ENCODE data around the gene EIF5. TPM values are rescaled to one million over a fixed set of nuclear protein-coding genes. Genes with fewer than 3 reads are reported as not detected.

EIF5 gene
- total RNA-seq, 6 experiments from 2014 or later = 186 to 357 (median 215) TPM

DNA sequence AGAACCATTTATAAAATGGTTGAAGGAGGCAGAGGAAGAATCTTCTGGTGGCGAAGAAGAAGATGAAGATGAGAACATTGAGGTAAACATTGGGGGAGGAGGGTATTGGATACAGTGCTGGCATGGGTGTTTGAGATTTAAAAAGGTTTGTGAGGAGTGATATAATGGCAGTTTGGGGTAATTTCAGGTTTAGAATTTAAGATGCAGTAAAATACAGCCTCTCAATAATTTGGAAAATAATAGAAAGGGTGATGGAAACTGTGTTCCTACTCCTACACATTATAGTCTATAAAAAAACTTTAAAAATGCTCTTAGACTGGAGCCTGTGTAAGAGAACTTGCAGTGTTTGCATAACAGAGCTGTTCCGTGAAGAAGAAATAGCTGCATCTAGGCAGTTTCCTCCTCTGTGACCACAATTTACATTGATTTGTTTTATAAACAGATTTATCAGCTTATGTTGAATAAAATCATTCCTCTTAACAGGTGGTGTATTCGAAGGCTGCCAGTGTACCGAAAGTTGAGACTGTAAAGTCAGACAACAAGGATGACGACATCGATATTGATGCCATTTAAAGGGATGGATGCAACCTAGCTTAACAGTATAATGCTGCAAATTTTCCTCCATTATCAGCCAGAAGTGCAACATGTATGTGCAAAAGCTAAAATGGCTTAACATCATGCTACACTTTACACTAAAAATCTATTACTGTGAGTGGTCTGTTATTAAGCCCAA is 6.6 kb downstream of the EIF5 start:
- Histone ChIP-seq H3K27ac (no peak overlapping the region), H3K4me1 (peaks cover 0 to 45% (median 21%) of the 10 kb centered on the region in 4 donors), H3K36me3 (peaks cover 50 to 94% (median 66%) of the 10 kb centered on the region in 4 donors), H3K4me3 (no peak overlapping the region), H3K27me3 (no peaks in the 10 kb centered on the region), H3K9me3 (no peaks in the 10 kb centered on the region)
- ATAC-seq (no peak), DNase-seq (no peak)
- no peak for TF ChIP-seq POLR2A (IDR thresholded peaks at IDR 0.05)
- TF ChIP-seq, protein P1, sequence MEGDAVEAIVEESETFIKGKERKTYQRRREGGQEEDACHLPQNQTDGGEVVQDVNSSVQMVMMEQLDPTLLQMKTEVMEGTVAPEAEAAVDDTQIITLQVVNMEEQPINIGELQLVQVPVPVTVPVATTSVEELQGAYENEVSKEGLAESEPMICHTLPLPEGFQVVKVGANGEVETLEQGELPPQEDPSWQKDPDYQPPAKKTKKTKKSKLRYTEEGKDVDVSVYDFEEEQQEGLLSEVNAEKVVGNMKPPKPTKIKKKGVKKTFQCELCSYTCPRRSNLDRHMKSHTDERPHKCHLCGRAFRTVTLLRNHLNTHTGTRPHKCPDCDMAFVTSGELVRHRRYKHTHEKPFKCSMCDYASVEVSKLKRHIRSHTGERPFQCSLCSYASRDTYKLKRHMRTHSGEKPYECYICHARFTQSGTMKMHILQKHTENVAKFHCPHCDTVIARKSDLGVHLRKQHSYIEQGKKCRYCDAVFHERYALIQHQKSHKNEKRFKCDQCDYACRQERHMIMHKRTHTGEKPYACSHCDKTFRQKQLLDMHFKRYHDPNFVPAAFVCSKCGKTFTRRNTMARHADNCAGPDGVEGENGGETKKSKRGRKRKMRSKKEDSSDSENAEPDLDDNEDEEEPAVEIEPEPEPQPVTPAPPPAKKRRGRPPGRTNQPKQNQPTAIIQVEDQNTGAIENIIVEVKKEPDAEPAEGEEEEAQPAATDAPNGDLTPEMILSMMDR (IDR thresholded peaks at IDR 0.05) = no peak
- intact Hi-C loops (cut with DNase I) = no loop called here
- WGBS (ENCODE audit: insufficient coverage, low coverage, low lambda C conversion rate, missing lambda C conversion rate) = 62% methylated on average over 6 of the region's 6 CpGs

DNA sequence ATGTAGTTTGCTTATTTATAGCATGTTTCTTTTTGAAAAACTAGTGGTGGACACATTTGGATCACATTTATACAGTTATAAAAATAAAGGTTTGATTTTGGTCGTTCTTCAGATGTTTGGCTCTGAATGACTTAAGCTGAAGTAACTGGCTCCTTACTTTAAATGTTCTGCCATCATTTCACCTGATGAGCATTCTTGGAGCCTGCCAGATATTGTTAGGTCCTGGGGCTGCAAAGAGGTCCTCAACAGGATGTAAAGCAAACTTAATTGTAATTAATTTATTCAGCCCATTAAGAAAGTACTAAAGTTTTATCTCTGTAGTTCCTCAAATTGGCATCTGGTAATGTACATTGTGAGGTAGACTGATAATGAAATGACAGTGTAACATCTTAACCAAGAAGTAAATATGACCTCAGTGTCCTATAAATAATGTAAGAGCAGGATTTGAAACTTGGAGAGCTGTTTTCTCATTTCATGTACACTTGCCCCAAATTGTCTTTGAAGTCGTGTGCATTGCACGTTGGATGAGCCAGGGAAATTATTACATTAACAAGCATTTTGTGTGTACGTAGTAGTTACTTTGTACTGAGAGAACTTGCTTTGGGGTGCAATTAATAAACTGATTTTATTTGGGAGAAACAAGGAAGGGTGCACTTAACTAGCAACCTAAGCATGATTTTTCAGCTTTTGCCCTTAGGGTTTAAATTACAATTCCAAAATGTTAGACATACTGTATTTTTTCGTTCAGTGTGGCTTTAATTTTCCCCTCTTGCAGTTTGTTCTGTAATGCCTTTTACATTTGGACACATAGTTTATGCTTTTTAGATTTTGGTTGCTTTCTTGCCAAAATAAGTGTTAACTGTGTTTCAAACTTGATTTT is 7.5 kb downstream of the EIF5 start:
- no peaks in the 10 kb centered on the region for H3K27me3 ChIP-seq
- peaks cover 0 to 36% (median 16%) of the 10 kb centered on the region in 4 donors for H3K4me1 ChIP-seq
- ATAC-seq (no peak), DNase-seq (no peak)
- H3K4me3 ChIP-seq = no peak overlapping the region
- TF ChIP-seq POLR2A (IDR thresholded peaks at IDR 0.05) = no peak
- TF ChIP-seq, protein P1 (IDR thresholded peaks at IDR 0.05) = no peak
- peaks cover 42 to 86% (median 59%) of the 10 kb centered on the region in 4 donors for H3K36me3 ChIP-seq
- H3K27ac ChIP-seq = no peak overlapping the region
- 76% methylated on average over 5 of the region's 5 CpGs for WGBS (ENCODE audit: insufficient coverage, low coverage, low lambda C conversion rate, missing lambda C conversion rate)
- intact Hi-C loops (cut with DNase I) = no loop called here
- H3K9me3 ChIP-seq = no peaks in the 10 kb centered on the region

DNA sequence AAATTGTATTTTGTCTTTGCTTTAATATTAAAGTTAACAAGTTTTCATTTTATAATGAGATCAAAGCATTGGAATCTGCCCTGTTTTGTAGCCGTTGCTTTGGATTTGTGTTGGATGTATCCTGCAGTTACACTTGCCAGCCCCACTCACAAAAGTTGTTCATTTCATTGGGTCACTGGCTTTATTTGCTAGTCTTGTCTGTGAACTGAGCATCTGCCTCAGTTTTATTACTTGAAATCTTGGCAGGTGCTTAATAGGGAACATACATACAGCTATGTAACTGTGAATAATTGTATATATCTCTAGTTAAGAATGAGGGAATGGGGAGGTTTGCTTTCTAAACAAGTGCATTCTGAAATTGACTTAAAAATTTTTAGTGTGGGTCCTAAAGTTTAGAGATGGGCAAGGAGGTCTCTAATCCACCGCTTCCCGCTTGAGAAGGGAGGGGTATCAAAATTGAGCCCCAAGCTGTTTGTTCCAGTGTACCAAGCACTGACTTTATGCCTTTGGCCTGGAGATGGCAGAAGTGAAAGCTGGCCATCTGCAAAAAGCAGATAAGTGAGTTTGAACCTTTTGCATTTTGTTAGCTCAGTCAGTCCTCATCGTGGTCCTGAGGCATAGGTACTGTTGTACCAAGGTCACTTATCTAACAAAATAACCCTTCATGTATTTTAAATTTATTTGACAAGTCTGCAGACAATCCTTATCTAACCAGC is 9.3 kb downstream of the EIF5 start:
- no peak overlapping the region for H3K4me3 ChIP-seq
- H3K27ac ChIP-seq = no peak overlapping the region
- peaks cover 31 to 68% (median 44%) of the 10 kb centered on the region in 4 donors for H3K36me3 ChIP-seq
- H3K27me3 ChIP-seq = no peaks in the 10 kb centered on the region
- ATAC-seq (no peak), DNase-seq (no peak)
- intact Hi-C loops (cut with DNase I) = no loop called here
- H3K9me3 ChIP-seq = no peaks in the 10 kb centered on the region
- 74% methylated on average over 2 of the region's 4 CpGs for WGBS (ENCODE audit: insufficient coverage, low coverage, low lambda C conversion rate, missing lambda C conversion rate)
- H3K4me1 ChIP-seq = peaks cover 0 to 25% (median 9%) of the 10 kb centered on the region in 4 donors
- TF ChIP-seq, protein P1 (IDR thresholded peaks at IDR 0.05) = no peak
- TF ChIP-seq POLR2A (IDR thresholded peaks at IDR 0.05) = peak; percentile 11

DNA sequence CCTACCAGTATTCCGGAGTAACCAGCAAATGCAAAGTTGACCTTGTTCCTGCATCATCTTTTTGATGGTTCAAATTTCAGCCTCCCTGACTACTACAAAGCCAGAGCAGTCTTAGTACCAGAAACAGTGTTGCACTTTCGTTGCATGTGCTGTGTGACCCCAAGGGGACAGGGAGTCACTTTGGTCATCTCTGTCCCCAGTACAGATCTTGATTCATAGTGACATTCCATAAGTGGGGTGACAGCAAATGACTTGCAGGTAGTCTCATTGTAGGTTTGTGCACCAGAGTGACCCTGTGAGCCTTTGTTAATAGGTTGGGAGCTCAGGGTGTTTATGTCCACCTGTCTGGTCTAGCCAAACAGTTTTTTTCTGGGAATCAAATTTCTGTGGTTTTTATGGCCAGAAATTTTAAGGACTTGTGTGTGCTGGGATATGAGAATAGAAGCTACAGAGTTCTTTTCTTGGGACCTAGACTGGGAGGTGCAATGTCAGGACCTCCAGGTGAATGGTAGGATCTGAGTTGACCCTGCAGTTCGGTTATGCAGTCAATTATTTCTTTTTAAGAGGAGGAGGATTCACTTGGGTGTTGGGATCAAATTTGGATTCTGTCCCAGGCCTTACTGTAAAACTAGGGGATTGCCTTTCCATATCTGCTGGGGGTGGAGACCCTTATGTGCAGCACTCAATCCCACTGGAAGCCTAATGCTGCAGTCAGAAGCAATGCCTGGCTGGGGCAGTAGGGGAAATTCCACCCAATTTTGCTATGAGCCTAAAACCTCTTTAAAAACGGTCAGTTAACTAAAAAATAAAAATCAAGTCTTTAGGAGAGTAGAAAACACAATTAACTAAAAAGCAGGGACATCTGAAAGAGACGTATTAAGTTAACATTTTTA is 10.1 kb downstream of the EIF5 start:
- Histone ChIP-seq H3K27me3 (no peaks in the 10 kb centered on the region), H3K9me3 (no peaks in the 10 kb centered on the region), H3K4me1 (peaks cover 0 to 25% (median 9%) of the 10 kb centered on the region in 4 donors), H3K36me3 (peaks cover 23 to 59% (median 39%) of the 10 kb centered on the region in 4 donors), H3K27ac (no peak overlapping the region), H3K4me3 (no peak overlapping the region)
- TF ChIP-seq, protein P1 (IDR thresholded peaks at IDR 0.05) = no peak
- no peak for TF ChIP-seq POLR2A (IDR thresholded peaks at IDR 0.05)
- WGBS (ENCODE audit: insufficient coverage, low coverage, low lambda C conversion rate, missing lambda C conversion rate) = 76% methylated on average over 4 of the region's 5 CpGs
- DNase-seq (no peak), ATAC-seq (no peak)
- intact Hi-C loops (cut with DNase I) = no loop called here

Measured in right lobe of liver (tissue), 6 donors.